Esophagus muscularis mucosa (tissue), 4 donors: ENCODE data around the gene PLCL1. TPM values are rescaled to one million over a fixed set of nuclear protein-coding genes. Genes with fewer than 3 reads are reported as not detected.

ENCODE experiments used
- DNase-seq: peaks from one replicate; pipeline ENCODE4 v3.0.0-alpha.2; 2017; ENCODE audit errors: extremely low spot score
- H3K27ac ChIP-seq, 4 donors: fragments of 200-600 bp; sonication (generic); replicated peaks in 1 of 4; 1 replicate in 3 of 4; 2 replicates in 1 of 4; pipeline ENCODE4 v1.5.1; 2016 to 2019; ENCODE audit warnings: mild to moderate bottlenecking in 1 of 4
- H3K27me3 ChIP-seq, 4 donors: fragments of 200-600 bp; sonication (generic); one replicate each; pipeline versions ENCODE4 v1.5.1 to v1.6.0; 2016 to 2019
- H3K36me3 ChIP-seq, 4 donors: fragments of 200-600 bp; sonication (generic); one replicate each; pipeline ENCODE4 v1.5.1; 2016 to 2019
- H3K4me1 ChIP-seq, 4 donors: fragments of 200-600 bp; sonication (generic); one replicate each; pipeline ENCODE4 v1.5.1; 2016 to 2019
- H3K4me3 ChIP-seq, 4 donors: fragments of 200-600 bp; sonication (generic); 1 replicate in 2 of 4; 2 replicates in 2 of 4; pipeline ENCODE4 v1.5.1; 2016 to 2019; ENCODE audit warnings: mild to moderate bottlenecking in 4 of 4, moderate library complexity in 1 of 4
- H3K9me3 ChIP-seq, 4 donors: fragments of 200-600 bp; sonication (generic); 1 replicate in 3 of 4; 2 replicates in 1 of 4; pipeline ENCODE4 v1.5.1; 2016 to 2019
- CTCF ChIP-seq, 3 experiments: fragments of 200-600 bp in 2 of 3; fragments of 450-650 bp in 1 of 3; sonication (generic) in 2 of 3; IDR thresholded peaks; one replicate each; pipeline ENCODE4 v1.5.1; 2017 to 2019; ENCODE audit warnings: antibody characterized with exemption in 3 of 3, mild to moderate bottlenecking in 2 of 3, moderate library complexity in 1 of 3
- EP300 ChIP-seq: sonication (generic); formaldehyde crosslinking; IDR thresholded peaks from one replicate; pipeline ENCODE4 v1.6.1; 2017; ENCODE audit warnings: antibody characterized with exemption
- POLR2A ChIP-seq: fragments of 450-650 bp; IDR thresholded peaks from one replicate; pipeline ENCODE4 v1.6.1; 2017; ENCODE audit warnings: antibody characterized with exemption, moderate library complexity, mild to moderate bottlenecking, low read depth
- POLR2AphosphoS5 ChIP-seq, 2 donors: sonication (generic); formaldehyde crosslinking; IDR thresholded peaks; one replicate each; pipeline ENCODE4 v1.6.1; 2017; ENCODE audit warnings: antibody characterized with exemption in 2 of 2
- WGBS: methylation state at CpG from one replicate; pipeline ENCODE4 v1.1.5; 2018; 5-methylcytosine and 5-hydroxymethylcytosine counted together
- intact Hi-C: fragments of 100-400 bp; cut with DNase I; formaldehyde crosslinking; loops from one replicate; pipeline ENCODE4 v1.15.1; 2023
- total RNA-seq, 4 donors: library from RNA; depleted of rRNA; stranded (reverse); fragments of >200 nt; gene quantifications; one replicate each; pipeline versions ENCODE4 v1.1.0 to v1.2.1, GENCODE V29; 2016

Gene PLCL1
- total RNA-seq, 4 donors from 2014 or later, result 67.3 to 86.2 (median 79.2) TPM

DNA sequence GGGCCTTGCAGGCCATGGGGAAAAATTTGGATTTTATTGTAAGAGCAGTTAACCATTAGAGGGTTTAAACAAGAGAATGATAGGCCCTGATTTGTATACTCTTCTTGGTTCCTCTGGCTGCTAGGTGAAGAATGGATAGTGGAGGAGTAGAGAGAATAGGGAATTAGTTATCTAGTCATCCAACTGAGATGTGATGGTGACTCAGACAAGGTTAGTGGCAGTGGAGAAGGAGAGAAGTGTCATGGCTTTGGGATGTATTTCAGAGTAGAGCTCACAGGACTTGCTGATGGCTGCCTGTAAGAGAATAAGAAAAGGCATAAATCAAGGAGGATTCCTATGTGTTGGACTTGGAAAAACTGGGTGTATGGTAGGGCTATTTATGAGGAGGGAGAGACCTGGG, 169.4 kb downstream of the PLCL1 start:
- DNase-seq, result no peak
- Histone ChIP-seq H3K27ac (no peak overlapping the region), H3K9me3 (no peaks in the 10 kb centered on the region), H3K4me1 (peaks cover 29 to 45% (median 37%) of the 10 kb centered on the region in 4 donors), H3K36me3 (no peaks in the 10 kb centered on the region), H3K4me3 (no peak overlapping the region), H3K27me3 (no peaks in the 10 kb centered on the region)
- intact Hi-C loops, result no loop called here
- TF ChIP-seq POLR2AphosphoS5 (IDR thresholded peaks at IDR 0.05), result no peak
- TF ChIP-seq POLR2A, result no peak
- TF ChIP-seq CTCF (IDR thresholded peaks at IDR 0.05), result no peak
- no peak for TF ChIP-seq EP300

- no peaks in the 10 kb centered on the region for H3K9me3 ChIP-seq
- H3K36me3 ChIP-seq, result no peaks in the 10 kb centered on the region
- H3K4me3 ChIP-seq, result no peak overlapping the region
- peaks cover 29 to 45% (median 32%) of the 10 kb centered on the region in 4 donors for H3K4me1 ChIP-seq
- TF ChIP-seq CTCF (IDR thresholded peaks at IDR 0.05), result no peak
- no peak for TF ChIP-seq POLR2AphosphoS5 (IDR thresholded peaks at IDR 0.05)
- TF ChIP-seq POLR2A, result no peak
- TF ChIP-seq EP300, result no peak
- DNase-seq, result no peak
- intact Hi-C loops, result no loop called here
- H3K27ac ChIP-seq, result no peak overlapping the region
- H3K27me3 ChIP-seq, result no peaks in the 10 kb centered on the region
- 71% methylated on average over 5 of the region's 5 CpGs for WGBS
Observed at GRCh38 chr2:197975931-197976519, 171.6 kb downstream of the PLCL1 start.

GRCh38 chr2:197978971-197979370, 174.6 kb downstream of the PLCL1 start:
- intact Hi-C loops, result no loop called here
- H3K4me1 ChIP-seq, result peaks cover under 1 to 17% (median 11%) of the 10 kb centered on the region in 4 donors

GRCh38 chr2:197982565-197982964, 178.2 kb downstream of the PLCL1 start:
- TF ChIP-seq POLR2AphosphoS5 (IDR thresholded peaks at IDR 0.05), result no peak
- 93% methylated on average over 2 of the region's 2 CpGs for WGBS
- intact Hi-C loops, result loop anchor here (10.0 kb wide), 1 partner anchor 178 kb away; the partner anchor contains the start of gene PLCL1
- Histone ChIP-seq H3K36me3 (no peaks in the 10 kb centered on the region), H3K4me3 (no peak overlapping the region), H3K27me3 (no peaks in the 10 kb centered on the region), H3K27ac (no peak overlapping the region), H3K4me1 (peaks cover 7 to 30% (median 28%) of the 10 kb centered on the region in 4 donors), H3K9me3 (no peaks in the 10 kb centered on the region)
- no peak for DNase-seq

More at GRCh38 chr2:197978971-197979370, 174.6 kb downstream of the PLCL1 start:
- H3K27me3 ChIP-seq, result no peaks in the 10 kb centered on the region
- TF ChIP-seq EP300 (no peak), POLR2AphosphoS5 (IDR thresholded peaks at IDR 0.05) (no peak), POLR2A (no peak), CTCF (IDR thresholded peaks at IDR 0.05) (no peak)
- H3K27ac ChIP-seq, result no peak overlapping the region
- H3K9me3 ChIP-seq, result no peaks in the 10 kb centered on the region
- WGBS, result 87% methylated on average over 4 of the region's 4 CpGs
- H3K4me3 ChIP-seq, result no peak overlapping the region
- H3K36me3 ChIP-seq, result no peaks in the 10 kb centered on the region
- DNase-seq, result no peak

DNA sequence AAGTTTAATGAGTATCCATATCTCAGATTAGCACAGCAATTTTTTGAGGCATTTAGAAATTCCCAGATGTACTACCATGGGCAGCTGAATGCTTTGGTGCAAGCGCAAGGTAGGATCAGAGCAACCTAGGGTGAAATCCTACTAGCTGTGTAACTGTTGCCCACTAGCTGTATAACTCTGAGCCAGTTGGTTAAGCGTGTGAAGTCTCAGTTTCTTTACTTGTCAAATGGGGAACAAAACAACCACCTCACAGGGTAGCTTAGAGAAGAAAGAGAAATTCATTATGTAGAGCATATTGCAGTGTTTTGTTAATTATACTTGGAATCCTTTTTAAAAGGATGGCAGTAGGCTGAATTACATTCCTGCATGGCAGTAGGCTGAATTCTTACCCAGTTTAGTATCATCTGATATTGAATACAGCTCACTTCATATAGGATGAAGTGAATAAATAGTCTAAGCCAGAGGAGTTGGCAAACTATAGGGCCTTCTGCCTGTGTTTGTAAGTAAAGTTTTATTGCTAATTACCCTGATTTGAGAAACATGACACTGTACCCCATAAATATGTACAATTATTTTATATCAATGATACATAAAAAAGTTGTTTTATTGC, 180.7 kb downstream of the PLCL1 start:
- intact Hi-C loops, result loop anchor here (10.0 kb wide), 1 partner anchor 180 kb away; the partner anchor contains the start of gene PLCL1
- H3K36me3 ChIP-seq, result no peaks in the 10 kb centered on the region
- TF ChIP-seq POLR2A (no peak), CTCF (IDR thresholded peaks at IDR 0.05) (no peak), EP300 (no peak), POLR2AphosphoS5 (IDR thresholded peaks at IDR 0.05) (no peak)
- DNase-seq, result no peak
- H3K4me1 ChIP-seq, result peaks cover 7 to 31% (median 30%) of the 10 kb centered on the region in 4 donors
- no peaks in the 10 kb centered on the region for H3K9me3 ChIP-seq
- no peak overlapping the region for H3K4me3 ChIP-seq
- no peak overlapping the region for H3K27ac ChIP-seq
- WGBS, result 88% methylated on average over 2 of the region's 2 CpGs
- H3K27me3 ChIP-seq, result no peaks in the 10 kb centered on the region
